HG03108 (cell line): ENCODE results near the gene CEP76.

ENCODE experiments used
- ATAC-seq: cut with Tn5 transposase; IDR thresholded peaks from one replicate; pipeline ENCODE4 v1.9.1; 2021; ENCODE audit warnings: moderate library complexity; ENCODE audit not compliant: unreplicated experiment

CEP76 gene

DNA sequence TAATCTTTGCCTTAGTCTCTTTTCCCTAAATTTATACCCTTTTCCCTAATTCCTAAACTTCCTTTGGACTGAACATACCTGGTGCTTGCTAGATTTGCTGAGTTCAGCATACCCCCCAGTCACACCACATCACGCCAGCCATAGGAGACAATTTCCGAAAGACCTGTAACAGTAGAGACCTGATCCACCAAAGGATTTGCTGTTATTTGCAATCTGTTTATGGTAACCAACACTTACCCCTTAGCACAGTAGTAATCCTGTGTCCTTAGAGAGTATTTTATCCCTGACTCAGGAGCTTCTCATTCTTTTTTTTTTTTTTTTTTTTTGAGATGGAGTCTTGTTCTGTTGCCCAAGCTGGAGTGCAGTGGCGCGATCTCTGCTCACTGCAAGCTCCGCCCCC is 8.9 kb upstream of the CEP76 start:
- ATAC-seq = no peak

- ATAC-seq = no peak
Observed at GRCh38 chr18:12703664-12704063, 1.1 kb upstream of the CEP76 start.

GRCh38 chr18:12703096-12703567 is 609 bp upstream of the CEP76 start:
- ATAC-seq = no peak

DNA sequence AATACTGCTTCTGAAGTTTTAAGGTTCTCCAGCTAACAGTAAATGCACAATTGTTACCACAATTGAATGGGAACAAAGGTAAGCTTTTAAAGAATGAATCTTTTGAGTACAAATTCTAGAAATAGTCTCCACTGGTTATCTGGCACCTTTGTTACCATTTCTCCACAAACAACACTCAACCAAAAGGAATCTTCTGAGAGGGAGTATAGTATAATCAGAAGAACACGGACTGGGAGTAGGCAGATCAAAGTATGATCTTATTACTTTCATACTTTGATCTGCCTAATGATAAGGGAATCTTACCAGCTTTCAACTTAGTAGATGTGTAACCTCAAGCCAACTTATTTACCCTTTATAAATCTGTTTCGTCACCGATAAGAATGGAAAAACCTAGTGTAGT is 1.4 kb downstream of the CEP76 start:
- ATAC-seq = no peak

- no peak for ATAC-seq
Observed at GRCh38 chr18:12699747-12700146, 2.8 kb downstream of the CEP76 start.

DNA sequence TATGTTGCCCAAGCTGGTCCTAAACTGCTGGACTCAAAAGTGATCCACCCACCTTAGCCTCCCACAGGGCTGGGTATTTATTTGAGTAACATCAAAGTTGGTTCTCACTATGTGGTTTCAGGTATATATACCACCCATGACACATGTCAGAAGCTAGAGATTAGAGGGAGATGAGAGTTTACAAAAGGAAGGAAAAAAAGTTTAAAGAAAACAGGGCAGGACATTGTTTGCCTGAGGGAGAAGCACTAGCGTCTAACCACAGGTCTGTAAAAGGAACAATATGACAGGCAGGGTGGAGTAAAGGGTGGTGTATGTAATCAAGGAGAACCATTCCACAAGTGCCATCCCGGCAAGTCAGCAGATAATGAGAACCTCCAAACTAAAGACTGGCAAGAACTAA is 8.5 kb downstream of the CEP76 start:
- no peak for ATAC-seq

DNA sequence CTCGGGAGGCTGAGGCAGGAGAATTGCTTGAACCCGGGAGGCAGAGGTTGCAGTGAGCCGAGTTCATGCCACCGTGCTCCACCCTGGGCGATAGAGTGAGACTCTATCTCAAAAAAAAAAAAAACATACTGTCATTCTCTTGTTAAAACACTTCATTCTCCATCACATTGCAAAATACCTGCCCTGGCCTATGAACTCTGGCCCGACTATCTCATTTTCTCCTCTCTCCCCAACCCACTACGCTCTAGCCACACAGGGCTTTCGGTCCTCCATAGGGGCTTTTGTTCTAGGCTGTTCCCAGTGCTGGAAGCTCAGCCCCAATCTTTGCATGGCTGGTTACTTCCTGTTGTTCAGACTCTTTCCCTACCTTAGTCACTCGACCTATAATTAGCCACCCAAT is 10.3 kb downstream of the CEP76 start:
- ATAC-seq = no peak

GRCh38 chr18:12689256-12689850 is 13.2 kb downstream of the CEP76 start:
- no peak for ATAC-seq

- ATAC-seq = no peak
Observed at GRCh38 chr18:12686100-12686499, 16.4 kb downstream of the CEP76 start.

GRCh38 chr18:12679183-12679786 is 23.2 kb downstream of the CEP76 start:
- ATAC-seq = no peak

- ATAC-seq = no peak
Observed at GRCh38 chr18:12668041-12668440, 34.5 kb downstream of the CEP76 start.

GRCh38 chr18:12659904-12660605 is 42.5 kb downstream of the CEP76 start:
- ATAC-seq = no peak

DNA sequence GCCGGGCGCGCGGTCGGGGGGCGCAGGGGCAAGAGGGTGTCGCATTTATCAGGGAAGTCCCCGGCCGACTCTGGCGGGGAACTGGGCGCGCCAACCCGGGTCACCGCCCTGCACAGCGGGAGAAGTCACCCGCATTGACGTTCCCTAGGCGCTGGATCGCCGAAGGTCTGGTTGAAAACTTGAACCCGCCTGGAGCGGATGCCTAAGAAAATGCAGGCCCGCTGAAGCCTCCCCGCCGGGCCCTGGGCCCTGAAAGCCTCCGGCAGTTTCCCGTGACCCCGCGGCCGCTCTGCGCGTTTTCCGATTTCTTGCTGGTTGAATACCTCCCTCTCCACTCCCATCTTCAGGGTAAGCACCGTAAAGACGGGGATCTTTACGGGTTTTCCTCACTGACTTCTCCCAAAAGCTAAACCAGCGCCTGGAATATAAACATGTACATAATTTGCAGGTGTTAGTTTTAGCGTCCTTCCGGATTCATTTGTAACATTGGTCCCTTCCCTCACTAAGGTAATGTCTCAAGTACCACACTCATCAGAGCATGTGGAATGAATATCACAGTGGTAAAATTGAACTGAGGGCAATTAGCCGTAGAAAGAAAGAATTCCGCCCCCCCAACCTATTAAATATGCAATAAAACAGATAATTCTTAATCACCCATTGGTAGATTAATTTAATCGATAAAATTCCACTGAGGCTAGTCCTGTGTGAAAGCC is 43.9 kb downstream of the CEP76 start:
- ATAC-seq = no peak

- ATAC-seq = peak; percentile 71
Observed at GRCh38 chr18:12657684-12658425, 44.7 kb downstream of the CEP76 start, which contains the start of gene SPIRE1. SPIRE1 (minus strand) TSS chr18:12658107; CDS start chr18:12657866, 241 bp downstream.

- peak; percentile 29 for ATAC-seq
Observed at GRCh38 chr18:12656938-12657683, 45.4 kb downstream of the CEP76 start.

DNA sequence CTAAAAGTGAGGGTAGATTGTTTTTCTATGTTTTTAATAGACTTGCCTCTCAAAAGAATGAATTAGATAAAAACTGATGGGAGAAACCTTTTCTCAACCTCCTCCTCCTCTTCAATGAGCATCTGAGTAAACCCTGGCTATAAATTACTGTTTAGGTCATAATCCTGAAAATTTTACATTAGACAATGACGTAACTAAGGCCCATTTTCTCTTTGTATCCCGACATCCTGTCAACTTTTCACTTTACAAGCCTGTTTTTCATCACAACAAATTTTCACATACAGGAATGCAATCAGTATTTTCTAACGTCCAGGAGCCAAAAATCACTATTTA is 46.0 kb downstream of the CEP76 start:
- no peak for ATAC-seq

DNA sequence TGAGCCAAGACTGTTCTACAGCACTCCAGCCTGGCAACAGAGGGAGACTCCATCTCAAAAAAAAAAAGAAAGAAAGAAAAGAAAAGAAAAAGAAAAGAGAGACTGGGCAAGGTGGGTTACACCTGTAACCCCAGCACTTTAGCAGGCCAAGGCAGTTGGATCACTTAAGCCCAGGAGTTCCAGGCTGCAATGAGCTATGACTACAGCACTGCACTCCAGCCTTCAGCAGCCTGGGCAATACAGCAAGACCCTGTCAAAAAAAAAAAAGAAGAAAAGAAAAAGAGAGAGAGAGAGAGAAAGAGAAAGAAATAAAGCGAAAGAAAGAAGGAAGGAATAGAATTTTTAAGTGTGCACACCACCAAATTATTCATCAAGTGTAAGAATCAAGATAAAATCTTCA is 47.6 kb downstream of the CEP76 start:
- no peak for ATAC-seq

GRCh38 chr18:12652861-12653401 is 49.6 kb downstream of the CEP76 start:
- no peak for ATAC-seq

- ATAC-seq = no peak
Observed at GRCh38 chr18:12651651-12652050, 50.9 kb downstream of the CEP76 start.

- ATAC-seq = no peak
Observed at GRCh38 chr18:12647773-12648172, 54.8 kb downstream of the CEP76 start.
